GM23248 (cell line): ENCODE results near the gene TFPI2. TPM values are rescaled to one million over a fixed set of nuclear protein-coding genes. Genes with fewer than 3 reads are reported as not detected.
"Not testable (repeated sequence)": the region's sequence is repeated elsewhere in the genome, so short reads cannot be mapped to it uniquely, and the experiment has no call there.

Source experiments
- DNase-seq: peaks from one replicate; pipeline ENCODE4 v3.0.0-alpha.2; 2015
- H2AFZ ChIP-seq: fragments of 200-600 bp; sonication (generic); 2 replicates; pipeline ENCODE4 v1.6.1; 2016; ENCODE audit warnings: antibody characterized with exemption
- H3F3A ChIP-seq: fragments of 200-600 bp; sonication (generic); 2 replicates; pipeline ENCODE4 v1.6.1; 2016; ENCODE audit warnings: mild to moderate bottlenecking, antibody characterized with exemption, mixed run types; ENCODE audit not compliant: insufficient read depth
- H3K27ac ChIP-seq: fragments of 200-600 bp; sonication (generic); 2 replicates; pipeline ENCODE4 v1.5.1; 2016; ENCODE audit warnings: mild to moderate bottlenecking
- H3K27me3 ChIP-seq: fragments of 200-600 bp; sonication (generic); replicated peaks from 2 replicates; pipeline ENCODE4 v1.6.1; 2016; ENCODE audit warnings: mild to moderate bottlenecking; ENCODE audit not compliant: insufficient read depth
- H3K36me3 ChIP-seq: fragments of 200-600 bp; sonication (generic); 2 replicates; pipeline ENCODE4 v1.6.1; 2016; ENCODE audit warnings: low read depth, mild to moderate bottlenecking
- H3K4me1 ChIP-seq: fragments of 200-600 bp; sonication (generic); 2 replicates; pipeline ENCODE4 v1.6.1; 2016; ENCODE audit warnings: mild to moderate bottlenecking; ENCODE audit not compliant: insufficient read depth
- H3K4me2 ChIP-seq: fragments of 200-600 bp; sonication (generic); one replicate; pipeline ENCODE4 v1.6.1; 2016; ENCODE audit warnings: mild to moderate bottlenecking; ENCODE audit not compliant: unreplicated experiment
- H3K4me3 ChIP-seq: fragments of 200-600 bp; sonication (generic); 2 replicates; pipeline ENCODE4 v1.5.1; 2016; ENCODE audit warnings: mild to moderate bottlenecking
- H3K79me2 ChIP-seq: fragments of 200-600 bp; sonication (generic); 2 replicates; pipeline ENCODE4 v1.6.1; 2016; ENCODE audit warnings: mild to moderate bottlenecking; ENCODE audit not compliant: insufficient read depth
- H3K9ac ChIP-seq: fragments of 200-600 bp; sonication (generic); 2 replicates; pipeline ENCODE4 v1.6.1; 2016; ENCODE audit warnings: mild to moderate bottlenecking
- H3K9me2 ChIP-seq: fragments of 200-600 bp; sonication (generic); 2 replicates; pipeline ENCODE4 v1.6.1; 2016; ENCODE audit warnings: mixed run types, mild to moderate bottlenecking, moderate library complexity; ENCODE audit not compliant: insufficient read depth
- H3K9me3 ChIP-seq: fragments of 200-600 bp; sonication (generic); one replicate; pipeline ENCODE4 v1.6.1; 2017; ENCODE audit warnings: low read depth
- H4K20me1 ChIP-seq: fragments of 200-600 bp; sonication (generic); 2 replicates; pipeline ENCODE4 v1.6.0; 2016; ENCODE audit not compliant: insufficient read depth
- EZH2 ChIP-seq: fragments of 200-600 bp; sonication (generic); IDR thresholded peaks from 2 replicates; pipeline ENCODE4 v1.6.1; 2018; ENCODE audit warnings: antibody characterized with exemption, mild to moderate bottlenecking; ENCODE audit not compliant: insufficient read depth, poor library complexity, severe bottlenecking
- EZH2phosphoT487 ChIP-seq: fragments of 200-600 bp; sonication (generic); IDR thresholded peaks from 2 replicates; pipeline ENCODE4 v1.6.1; 2018; ENCODE audit warnings: antibody characterized with exemption, moderate library complexity, mild to moderate bottlenecking, low read depth; ENCODE audit not compliant: insufficient read depth
- WGBS, 2 experiments: methylation state at CpG; one replicate each; pipeline ENCODE4 v1.1.6; 2015 to 2017; ENCODE audit warnings: low lambda C conversion rate in 2 of 2, low coverage in 1 of 2; ENCODE audit errors: missing lambda C conversion rate in 2 of 2; 5-methylcytosine and 5-hydroxymethylcytosine counted together
- in situ Hi-C: fragments of 300-500 bp; cut with MboI; formaldehyde crosslinking; loops from 2 replicates; pipeline ENCODE4 v1.15.0; 2020
- polyA plus RNA-seq: library from polyadenylated mRNA; unstranded; fragments of >200 nt; fragmentation: Nextera tagmentation; extraction: Ambion mirVana; gene quantifications from 2 replicates; pipeline ENCODE4 v1.2.1, GENCODE V29; 2016
- total RNA-seq: library from RNA; depleted of rRNA; stranded (reverse); fragments of >200 nt; shearing (Covaris generic); gene quantifications from 2 replicates; pipeline ENCODE4 v1.2.3, GENCODE V29; 2014

TFPI2 gene
- total and polyA plus RNA-seq, 2 experiments from 2014 or later = 654 to 706 TPM

DNA sequence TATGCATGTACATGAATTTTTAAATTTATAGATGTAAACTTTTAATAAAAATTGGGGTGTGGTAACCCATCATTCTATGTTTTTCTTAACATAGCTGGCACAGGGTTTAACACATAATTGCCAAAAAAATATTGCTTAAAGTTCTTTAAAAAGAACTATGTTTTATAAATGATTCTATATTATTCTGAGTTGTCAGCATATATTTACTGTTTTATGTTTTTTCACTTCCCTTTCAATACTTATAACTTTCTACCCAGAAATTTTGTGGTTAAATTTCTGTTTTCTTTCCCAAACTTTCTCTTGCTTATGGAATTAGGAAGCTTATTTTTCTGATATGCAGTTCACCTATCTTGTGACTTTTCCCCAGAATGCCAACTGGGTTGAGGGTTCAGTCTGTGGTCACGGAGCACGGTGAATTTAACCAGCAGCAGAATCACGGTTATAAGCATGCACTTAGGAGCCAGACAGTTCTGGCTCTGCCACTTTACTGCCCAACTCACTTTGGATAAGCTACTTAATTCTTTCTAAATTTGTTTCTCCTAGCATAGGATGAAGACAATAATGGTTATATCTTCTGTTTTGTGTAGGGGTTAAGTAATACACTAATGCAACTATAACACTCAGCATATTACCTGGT, 24.8 kb upstream of the TFPI2 start:
- H3K27me3 ChIP-seq, H3K9me2 ChIP-seq, H3K79me2 ChIP-seq, H3K9me3 ChIP-seq, DNase-seq, H3K9ac ChIP-seq, H2AFZ ChIP-seq, H3K36me3 ChIP-seq, in situ Hi-C loops, H3K4me3 ChIP-seq, H3K27ac ChIP-seq, H4K20me1 ChIP-seq: not testable (repeated sequence)
- H3F3A ChIP-seq = 0 out of 2 replicates have a peak, but pooled peaks cover 10% of the 10 kb centered on the region
- 71 to 72% methylated on average over 3 of the region's 3 CpGs for WGBS, 2 experiments
- H3K4me2 ChIP-seq = peak overlapping the region; percentile 41
- peaks cover 24% of the 10 kb centered on the region for H3K4me1 ChIP-seq

GRCh38 chr7:93914581-93915066, 24.1 kb upstream of the TFPI2 start:
- Histone ChIP-seq H2AFZ (0 out of 2 replicates have a peak overlapping the region, but pooled peaks have one; percentile 1), H3K9me2 (no peaks in the 10 kb centered on the region), H3K9me3 (no peaks in the 10 kb centered on the region), H3K36me3 (no peaks in the 10 kb centered on the region), H3K27me3 (no peaks in the 10 kb centered on the region), H3K9ac (no peak overlapping the region), H3K27ac (no peak overlapping the region), H3K4me2 (peak overlapping the region; percentile 41), H3K4me1 (peaks cover 22% of the 10 kb centered on the region), H4K20me1 (no peaks in the 10 kb centered on the region), H3K79me2 (no peaks in the 10 kb centered on the region), H3F3A (0 out of 2 replicates have a peak, but pooled peaks cover 12% of the 10 kb centered on the region), H3K4me3 (peak overlapping the region; percentile 13; the same call in 1 of the 2 replicates)
- peak; percentile 63 for DNase-seq
- no peak for TF ChIP-seq EZH2phosphoT487
- TF ChIP-seq EZH2 = no peak
- in situ Hi-C loops = no loop called here
- 35% methylated on average over 7 of the region's 7 CpGs for WGBS, 2 experiments

DNA sequence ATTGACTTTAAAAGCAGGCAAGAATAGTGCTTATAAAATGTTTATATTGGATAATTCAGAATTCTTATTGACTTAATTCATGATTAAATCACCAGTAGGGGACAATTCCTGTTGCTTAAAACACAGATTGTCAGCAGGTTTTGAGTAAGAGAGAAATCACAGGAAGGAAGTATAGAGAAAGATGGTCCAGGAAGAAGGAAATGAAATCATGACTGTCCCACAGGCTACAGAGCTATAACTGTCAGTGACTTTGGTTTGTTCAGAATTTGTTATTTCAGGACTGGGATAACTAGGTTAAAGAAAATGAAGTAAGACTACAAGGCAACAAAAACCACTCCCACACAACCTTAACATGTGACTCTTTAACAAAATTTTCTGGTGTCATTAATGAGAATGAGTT, 22.6 kb upstream of the TFPI2 start:
- TF ChIP-seq EZH2 (no peak), EZH2phosphoT487 (no peak)
- Histone ChIP-seq H3F3A (0 out of 2 replicates have a peak, but pooled peaks cover 12% of the 10 kb centered on the region), H3K9me3 (no peaks in the 10 kb centered on the region), H2AFZ (no peak overlapping the region), H3K27ac (no peak overlapping the region), H3K9ac (no peak overlapping the region), H3K36me3 (no peaks in the 10 kb centered on the region), H3K4me3 (no peak overlapping the region), H4K20me1 (no peaks in the 10 kb centered on the region), H3K27me3 (no peaks in the 10 kb centered on the region), H3K9me2 (no peaks in the 10 kb centered on the region), H3K4me1 (peaks cover 22% of the 10 kb centered on the region), H3K4me2 (no peak overlapping the region), H3K79me2 (no peaks in the 10 kb centered on the region)
- no peak for DNase-seq
- in situ Hi-C loops = no loop called here

DNA sequence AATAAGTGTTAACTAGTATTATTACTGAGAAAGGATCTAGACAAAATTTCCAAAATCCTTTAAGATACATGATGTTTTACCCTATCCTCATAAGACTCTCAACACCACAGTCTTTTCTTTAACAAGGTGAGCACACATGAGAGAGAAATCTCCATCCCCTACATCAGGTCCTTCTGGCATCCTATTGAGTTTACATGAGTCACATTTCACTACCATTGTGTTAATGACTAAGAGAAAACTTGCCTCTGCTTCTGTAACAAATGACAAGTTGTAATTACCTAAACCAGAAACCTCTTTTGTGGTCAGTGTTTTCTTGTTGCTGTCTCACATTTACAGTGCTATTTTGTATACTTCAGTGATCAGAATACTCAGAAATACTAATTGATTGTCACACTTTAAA, 21.1 kb upstream of the TFPI2 start:
- H3K9me2 ChIP-seq, H3K36me3 ChIP-seq, in situ Hi-C loops, H2AFZ ChIP-seq, H3K9me3 ChIP-seq, H3K4me2 ChIP-seq, H3K9ac ChIP-seq, H3K27ac ChIP-seq, H3K4me3 ChIP-seq, H3K79me2 ChIP-seq, H4K20me1 ChIP-seq, H3K27me3 ChIP-seq: not testable (repeated sequence)
- peaks cover 22% of the 10 kb centered on the region for H3K4me1 ChIP-seq
- H3F3A ChIP-seq = 0 out of 2 replicates have a peak, but pooled peaks cover 12% of the 10 kb centered on the region
- peak; percentile 29 for DNase-seq

- H2AFZ ChIP-seq, H3K27me3 ChIP-seq, H3K4me3 ChIP-seq, H3K9me3 ChIP-seq, in situ Hi-C loops, H3K36me3 ChIP-seq, H3K79me2 ChIP-seq, DNase-seq, H3K4me2 ChIP-seq, H3K9me2 ChIP-seq, H3K27ac ChIP-seq, H4K20me1 ChIP-seq, H3K9ac ChIP-seq: not testable (repeated sequence)
- Histone ChIP-seq H3F3A (0 out of 2 replicates have a peak, but pooled peaks cover 12% of the 10 kb centered on the region), H3K4me1 (peaks cover 22% of the 10 kb centered on the region)
- WGBS, 2 experiments = 34 to 35% methylated on average over 3 of the region's 3 CpGs
Observed at GRCh38 chr7:93911242-93911641, 20.7 kb upstream of the TFPI2 start.
